OCI-LY7 (cell line): Measurements from ENCODE around the gene BGLAP.

Experiments
- EZH2phosphoT487 ChIP-seq: fragments of 200-600 bp; sonication (generic); IDR thresholded peaks from 2 replicates; pipeline ENCODE4 v1.6.1; 2018; ENCODE audit warnings: low read depth, borderline replicate concordance, mild to moderate bottlenecking, mixed run types, antibody characterized with exemption, low read length, moderate library complexity, mixed read lengths
- TF ChIP-seq, protein P1 (sequence below): fragments of 200-600 bp; sonication (generic); conservative IDR thresholded peaks from 2 replicates; pipeline ENCODE4 v1.5.1; 2014; ENCODE audit warnings: mild to moderate bottlenecking, antibody characterized with exemption, low read length, moderate library complexity, mixed read lengths

DNA sequence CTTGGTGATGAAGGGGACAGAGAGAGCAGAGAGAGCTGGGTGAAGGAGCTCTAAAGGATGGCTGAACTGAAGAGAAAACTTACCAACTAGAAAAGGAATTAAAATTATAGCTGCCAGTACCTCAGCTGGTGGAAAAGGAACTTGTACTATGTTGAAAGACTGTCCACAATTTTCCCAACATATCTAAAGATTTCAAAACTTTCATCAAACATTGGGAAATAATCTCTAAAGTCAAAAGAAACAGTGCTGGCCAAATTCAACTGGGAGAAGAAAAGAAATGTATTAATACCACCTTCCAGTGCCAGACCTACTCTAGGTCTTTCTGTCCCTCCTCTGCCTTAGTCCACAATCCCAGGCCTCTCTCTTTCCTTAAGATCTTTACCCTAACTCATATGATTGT is 34.5 kb downstream of the BGLAP start:
- TF ChIP-seq, protein P1, sequence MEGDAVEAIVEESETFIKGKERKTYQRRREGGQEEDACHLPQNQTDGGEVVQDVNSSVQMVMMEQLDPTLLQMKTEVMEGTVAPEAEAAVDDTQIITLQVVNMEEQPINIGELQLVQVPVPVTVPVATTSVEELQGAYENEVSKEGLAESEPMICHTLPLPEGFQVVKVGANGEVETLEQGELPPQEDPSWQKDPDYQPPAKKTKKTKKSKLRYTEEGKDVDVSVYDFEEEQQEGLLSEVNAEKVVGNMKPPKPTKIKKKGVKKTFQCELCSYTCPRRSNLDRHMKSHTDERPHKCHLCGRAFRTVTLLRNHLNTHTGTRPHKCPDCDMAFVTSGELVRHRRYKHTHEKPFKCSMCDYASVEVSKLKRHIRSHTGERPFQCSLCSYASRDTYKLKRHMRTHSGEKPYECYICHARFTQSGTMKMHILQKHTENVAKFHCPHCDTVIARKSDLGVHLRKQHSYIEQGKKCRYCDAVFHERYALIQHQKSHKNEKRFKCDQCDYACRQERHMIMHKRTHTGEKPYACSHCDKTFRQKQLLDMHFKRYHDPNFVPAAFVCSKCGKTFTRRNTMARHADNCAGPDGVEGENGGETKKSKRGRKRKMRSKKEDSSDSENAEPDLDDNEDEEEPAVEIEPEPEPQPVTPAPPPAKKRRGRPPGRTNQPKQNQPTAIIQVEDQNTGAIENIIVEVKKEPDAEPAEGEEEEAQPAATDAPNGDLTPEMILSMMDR, result no peak
- no peak for TF ChIP-seq EZH2phosphoT487
